Stimulated activated CD4-positive, alpha-beta T cell treated with anti-CD3 and anti-CD28 coated beads, Interleukin-1b, Interleukin-23, amount 100 ng/mL, for 1 hour (primary cell): ENCODE measurements around the gene OR1J1.

Source experiments
- DNase-seq, 2 donors: peaks; one replicate each; pipeline ENCODE4 v3.0.0-alpha.2; 2020; ENCODE audit warnings: low read depth in 2 of 2

OR1J1 gene, protein sequence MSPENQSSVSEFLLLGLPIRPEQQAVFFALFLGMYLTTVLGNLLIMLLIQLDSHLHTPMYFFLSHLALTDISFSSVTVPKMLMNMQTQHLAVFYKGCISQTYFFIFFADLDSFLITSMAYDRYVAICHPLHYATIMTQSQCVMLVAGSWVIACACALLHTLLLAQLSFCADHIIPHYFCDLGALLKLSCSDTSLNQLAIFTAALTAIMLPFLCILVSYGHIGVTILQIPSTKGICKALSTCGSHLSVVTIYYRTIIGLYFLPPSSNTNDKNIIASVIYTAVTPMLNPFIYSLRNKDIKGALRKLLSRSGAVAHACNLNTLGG

DNA sequence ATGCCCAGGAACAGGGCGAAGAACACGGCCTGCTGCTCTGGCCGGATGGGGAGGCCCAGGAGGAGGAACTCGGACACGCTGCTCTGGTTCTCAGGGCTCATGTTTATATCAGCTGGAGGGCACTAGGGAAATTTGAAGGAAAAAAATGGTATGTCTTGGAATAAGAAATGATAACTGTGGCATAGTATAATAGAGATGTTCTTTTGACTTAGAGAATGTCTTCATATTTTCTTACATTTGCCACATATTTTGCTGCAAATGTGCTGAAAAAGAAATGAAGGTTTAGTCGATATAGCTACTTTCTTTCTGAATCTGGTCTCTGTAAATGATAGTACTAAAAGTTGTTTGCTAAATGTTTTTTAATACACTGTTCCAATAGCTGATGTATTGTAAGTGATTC, at the start of gene OR1J1:
OR1J1 (minus strand) TSS at position 101 of the 400 bp plus-strand sequence; CDS start at position 101, 0 bp downstream.
- no peak for DNase-seq

DNA sequence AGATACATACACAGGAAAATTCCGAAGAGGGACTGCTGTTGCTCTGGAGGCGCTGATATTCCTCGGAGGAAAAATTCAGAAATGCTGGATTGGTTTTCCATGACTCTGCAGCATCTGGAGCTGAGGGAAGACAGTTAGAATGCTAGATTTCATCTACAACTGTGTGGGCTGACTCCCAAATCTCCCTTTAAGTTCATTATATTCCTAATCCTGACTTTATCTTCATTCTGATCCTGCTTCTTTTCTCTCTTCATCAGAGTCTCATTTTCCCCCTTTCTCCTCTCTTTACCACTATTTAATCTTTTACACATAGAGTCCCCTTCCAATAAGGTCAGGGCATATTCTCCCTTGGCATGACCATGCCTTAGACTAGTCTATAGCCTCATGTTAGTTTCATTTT, 49.5 kb upstream of the OR1J1 start, which contains the start of gene OR1N1:
OR1N1 (minus strand) TSS at position 101 of the 400 bp plus-strand sequence; CDS start at position 101, 0 bp downstream.
- DNase-seq, result no peak

DNA sequence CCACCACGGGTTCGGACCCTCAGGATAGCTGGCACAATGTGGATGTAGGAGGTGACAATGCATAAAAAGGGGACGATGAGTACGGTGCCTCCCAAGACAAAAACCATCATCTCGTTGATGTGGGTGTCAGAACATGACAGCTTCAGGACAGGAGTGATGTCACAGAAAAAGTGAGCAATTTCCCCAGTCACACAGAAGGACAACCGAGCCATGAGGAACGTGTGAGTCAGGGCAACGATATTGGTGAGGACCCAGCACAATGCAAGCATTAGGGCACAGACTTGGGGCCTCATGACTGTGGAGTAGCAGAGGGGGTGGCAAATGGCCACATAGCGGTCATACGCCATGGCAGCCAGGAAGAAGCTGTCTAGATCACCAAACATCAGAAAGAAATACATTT, 48.9 kb upstream of the OR1J1 start:
- DNase-seq, result no peak

DNA sequence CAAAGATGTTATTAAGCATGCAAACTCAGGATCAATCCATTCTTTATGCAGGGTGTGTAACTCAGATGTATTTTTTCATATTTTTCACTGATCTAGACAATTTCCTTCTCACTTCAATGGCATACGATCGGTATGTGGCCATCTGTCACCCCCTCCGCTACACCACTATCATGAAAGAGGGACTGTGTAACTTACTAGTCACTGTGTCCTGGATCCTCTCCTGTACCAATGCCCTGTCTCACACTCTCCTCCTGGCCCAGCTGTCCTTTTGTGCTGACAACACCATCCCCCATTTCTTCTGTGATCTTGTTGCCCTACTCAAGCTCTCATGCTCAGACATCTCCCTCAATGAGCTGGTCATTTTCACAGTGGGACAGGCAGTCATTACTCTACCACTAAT, 41.6 kb upstream of the OR1J1 start:
- DNase-seq, result no peak

DNA sequence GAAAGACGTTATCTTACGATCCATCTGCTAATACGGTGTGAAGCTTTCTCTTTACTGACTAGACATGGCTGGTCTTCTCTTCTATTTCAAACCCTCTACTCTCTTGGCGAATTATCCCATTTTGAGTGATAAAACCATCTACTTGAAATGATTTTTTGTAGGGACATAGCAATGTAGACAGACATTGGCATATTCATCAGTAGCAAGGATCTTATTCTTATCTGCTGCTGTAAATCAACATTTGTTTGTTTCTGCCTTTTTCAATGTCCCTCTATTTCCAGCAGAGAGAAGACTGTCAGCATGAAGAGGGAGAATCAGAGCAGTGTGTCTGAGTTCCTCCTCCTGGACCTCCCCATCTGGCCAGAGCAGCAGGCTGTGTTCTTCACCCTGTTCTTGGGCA, 41.1 kb upstream of the OR1J1 start, which contains the start of gene OR1J4:
OR1J4 (plus strand) TSS at position 301 of the 400 bp plus-strand sequence; CDS start at position 301, 0 bp downstream.
- no peak for DNase-seq

DNA sequence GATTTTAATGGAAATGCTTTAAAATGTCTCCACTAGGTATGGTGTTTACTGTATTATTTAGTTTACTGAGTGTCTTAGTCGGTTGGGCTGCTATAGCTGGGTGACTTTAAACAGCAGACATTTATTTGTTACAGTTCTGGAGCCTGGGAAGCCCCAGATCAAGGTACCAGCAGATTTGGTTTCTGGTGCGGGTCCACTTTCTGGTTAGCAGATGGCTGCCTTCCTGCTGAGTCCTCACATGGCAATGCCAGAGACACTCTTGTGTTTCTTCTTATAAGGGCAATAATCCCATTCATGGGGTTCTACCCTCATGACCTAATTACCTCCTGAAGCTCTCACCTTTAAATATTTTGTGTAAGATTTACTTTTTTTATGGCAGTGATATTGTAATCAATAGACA, 40.5 kb upstream of the OR1J1 start:
- no peak for DNase-seq

DNA sequence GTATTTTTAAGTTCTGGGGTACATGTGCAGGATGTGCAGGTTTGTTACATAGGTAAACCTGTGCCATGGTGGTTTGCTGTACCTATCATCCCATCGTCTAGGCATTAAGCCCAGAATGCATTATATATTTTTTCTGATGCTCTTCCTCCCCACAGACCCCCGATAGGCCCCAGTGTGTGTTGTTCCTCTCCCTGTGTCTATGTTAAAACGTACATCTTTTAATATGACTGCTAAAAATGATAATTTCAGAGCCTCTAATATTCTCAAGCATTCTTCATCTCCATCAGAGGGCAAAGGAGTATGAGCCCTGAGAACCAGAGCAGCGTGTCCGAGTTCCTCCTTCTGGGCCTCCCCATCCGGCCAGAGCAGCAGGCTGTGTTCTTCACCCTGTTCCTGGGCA, 32.8 kb upstream of the OR1J1 start, which contains the start of gene OR1J2:
OR1J2 (plus strand) TSS at position 301 of the 400 bp plus-strand sequence; CDS start at position 301, 0 bp downstream.
- no peak for DNase-seq

DNA sequence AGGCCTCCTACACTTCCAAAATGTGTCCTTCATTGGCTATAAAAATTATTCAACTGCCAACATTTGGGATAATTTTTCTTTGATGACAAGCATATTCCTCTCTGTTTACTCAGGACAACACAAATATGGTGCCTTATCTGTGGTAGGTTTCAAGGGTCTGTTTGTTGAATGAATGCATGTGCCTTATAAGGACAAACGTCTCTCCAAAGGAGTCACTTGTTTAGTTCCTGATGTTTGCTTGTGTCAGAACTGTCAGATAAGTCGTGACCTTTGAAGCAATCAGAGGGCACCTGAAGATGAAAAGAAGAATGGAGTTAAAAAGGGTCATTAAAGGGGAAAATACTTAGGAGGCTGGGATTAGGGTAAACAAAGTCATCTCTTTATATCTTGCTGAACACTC, 29.2 kb upstream of the OR1J1 start:
- no peak for DNase-seq

DNA sequence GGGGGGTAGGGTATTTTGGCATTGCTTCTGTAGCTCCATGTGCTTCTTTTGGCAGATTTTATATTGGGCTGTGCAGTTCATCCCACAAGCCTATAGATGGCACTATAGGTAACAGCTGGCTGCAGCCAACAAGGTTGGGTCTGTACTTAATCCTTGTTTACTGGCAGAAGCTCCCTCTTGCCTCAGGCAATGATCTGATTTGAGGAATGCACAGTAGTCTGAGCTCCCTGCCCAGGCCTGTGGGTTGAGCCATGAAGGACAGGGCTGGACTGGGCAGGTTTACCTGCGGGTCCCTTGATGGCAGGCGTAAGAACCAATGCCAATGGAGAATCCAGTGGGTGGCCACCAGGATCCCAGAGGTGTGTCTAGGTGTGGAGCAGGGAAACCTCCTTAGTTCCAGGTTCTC, 21.2 kb upstream of the OR1J1 start:
- DNase-seq, result no peak

DNA sequence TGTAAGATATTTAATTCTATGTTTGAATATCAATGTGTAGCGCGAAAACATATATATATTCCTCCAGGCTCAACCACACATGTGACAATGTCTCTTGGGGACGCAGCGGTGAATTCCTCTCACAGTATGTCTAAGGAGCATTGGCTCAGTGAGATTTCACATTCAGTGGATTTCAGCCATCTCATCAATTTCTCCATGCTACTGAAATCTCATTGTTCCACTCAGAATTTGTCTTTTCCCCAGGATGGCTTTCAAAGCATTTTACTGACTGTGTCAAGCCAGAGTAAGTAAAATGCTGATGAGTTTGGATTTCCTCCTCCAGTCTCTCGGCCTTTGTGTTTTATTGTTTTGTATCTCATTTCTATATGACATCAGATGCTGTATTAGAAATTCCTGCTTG, 1.3 kb upstream of the OR1J1 start:
- no peak for DNase-seq

DNA sequence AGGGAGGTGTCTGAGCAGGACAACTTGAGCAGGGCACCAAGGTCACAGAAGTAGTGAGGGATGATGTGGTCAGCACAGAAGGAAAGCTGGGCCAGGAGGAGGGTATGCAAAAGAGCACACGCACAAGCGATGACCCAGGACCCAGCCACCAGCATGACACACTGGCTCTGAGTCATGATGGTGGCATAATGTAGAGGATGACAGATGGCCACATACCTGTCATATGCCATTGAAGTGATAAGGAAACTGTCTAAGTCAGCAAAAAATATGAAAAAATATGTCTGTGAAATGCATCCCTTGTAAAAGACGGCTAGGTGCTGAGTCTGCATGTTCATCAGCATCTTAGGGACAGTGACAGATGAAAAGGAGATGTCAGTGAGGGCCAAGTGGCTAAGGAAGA, 380 bp downstream of the OR1J1 start:
- no peak for DNase-seq

DNA sequence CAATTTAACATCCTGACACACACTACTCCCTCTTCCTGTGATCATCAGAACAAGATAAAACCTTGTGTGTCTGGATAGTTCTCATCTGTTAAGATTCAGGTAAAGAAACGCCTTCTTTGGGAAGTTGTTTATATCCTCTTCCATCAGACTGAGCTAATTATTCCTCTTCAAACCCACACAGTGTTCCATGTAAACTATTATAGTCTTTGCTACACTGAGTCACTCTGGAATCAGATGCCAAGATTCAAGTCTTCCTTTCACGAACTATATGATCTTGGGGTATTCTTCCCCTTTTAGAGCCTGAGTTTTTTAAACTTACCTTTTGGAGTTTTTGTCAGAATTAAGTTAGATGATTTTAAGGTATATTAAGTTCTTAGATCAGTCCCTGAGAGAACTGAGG, 2.0 kb downstream of the OR1J1 start:
- no peak for DNase-seq

DNA sequence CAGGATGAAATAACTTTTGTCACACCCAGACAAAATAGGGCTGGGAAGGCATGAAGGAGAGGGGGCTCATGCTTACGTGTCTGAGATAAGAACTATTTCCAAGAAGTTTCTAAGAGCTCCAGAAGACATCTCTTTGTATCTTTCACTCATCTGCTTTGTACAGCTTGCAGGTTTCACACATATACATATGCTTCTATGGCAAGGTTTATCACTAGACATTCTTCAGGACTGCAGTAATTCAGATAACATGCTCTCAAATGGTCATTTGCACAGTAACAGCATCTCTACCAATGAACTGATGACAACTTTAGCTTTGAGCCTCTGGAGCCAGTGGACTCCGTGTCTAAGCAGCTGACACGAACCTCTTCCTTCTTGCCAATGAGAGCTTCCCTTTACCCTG, 3.2 kb downstream of the OR1J1 start:
- no peak for DNase-seq

DNA sequence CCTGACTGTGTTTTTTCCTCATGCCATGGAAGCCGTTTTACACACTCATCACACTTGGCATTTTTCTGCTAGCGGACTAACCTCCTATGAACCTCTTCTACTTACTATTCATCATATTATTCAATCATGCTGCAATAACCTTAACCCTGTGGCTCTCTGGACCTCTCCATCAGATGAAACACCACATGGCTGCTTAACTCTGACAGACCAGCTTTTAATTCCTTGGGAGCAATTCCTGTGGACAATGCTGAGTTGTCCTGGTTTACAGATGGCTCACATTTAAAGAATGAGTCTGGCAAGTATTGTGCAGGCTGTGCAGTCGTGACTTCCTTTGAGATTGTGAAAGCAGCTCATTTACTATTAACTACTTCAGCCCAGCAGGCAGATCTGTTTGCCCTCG, 9.0 kb downstream of the OR1J1 start:
- no peak for DNase-seq

DNA sequence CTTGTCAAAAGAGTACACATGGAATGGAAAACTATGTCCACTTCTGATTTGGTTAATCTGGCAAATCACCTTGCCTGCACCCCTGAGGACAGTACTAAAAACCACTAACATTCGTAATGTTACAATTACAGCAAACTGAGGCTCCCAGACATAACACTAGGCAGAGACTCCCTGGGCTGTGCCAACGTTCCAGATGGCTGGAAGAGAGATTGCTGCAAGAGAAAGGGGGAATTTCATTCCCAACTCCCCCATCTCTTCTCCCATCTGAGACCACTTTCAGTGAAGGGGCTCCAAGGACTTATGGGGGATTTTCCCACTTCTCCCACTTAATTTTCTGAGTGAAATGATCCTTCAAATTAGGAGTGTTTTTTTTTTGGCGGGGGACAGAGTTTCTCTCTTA, 11.3 kb downstream of the OR1J1 start:
- DNase-seq, result no peak

DNA sequence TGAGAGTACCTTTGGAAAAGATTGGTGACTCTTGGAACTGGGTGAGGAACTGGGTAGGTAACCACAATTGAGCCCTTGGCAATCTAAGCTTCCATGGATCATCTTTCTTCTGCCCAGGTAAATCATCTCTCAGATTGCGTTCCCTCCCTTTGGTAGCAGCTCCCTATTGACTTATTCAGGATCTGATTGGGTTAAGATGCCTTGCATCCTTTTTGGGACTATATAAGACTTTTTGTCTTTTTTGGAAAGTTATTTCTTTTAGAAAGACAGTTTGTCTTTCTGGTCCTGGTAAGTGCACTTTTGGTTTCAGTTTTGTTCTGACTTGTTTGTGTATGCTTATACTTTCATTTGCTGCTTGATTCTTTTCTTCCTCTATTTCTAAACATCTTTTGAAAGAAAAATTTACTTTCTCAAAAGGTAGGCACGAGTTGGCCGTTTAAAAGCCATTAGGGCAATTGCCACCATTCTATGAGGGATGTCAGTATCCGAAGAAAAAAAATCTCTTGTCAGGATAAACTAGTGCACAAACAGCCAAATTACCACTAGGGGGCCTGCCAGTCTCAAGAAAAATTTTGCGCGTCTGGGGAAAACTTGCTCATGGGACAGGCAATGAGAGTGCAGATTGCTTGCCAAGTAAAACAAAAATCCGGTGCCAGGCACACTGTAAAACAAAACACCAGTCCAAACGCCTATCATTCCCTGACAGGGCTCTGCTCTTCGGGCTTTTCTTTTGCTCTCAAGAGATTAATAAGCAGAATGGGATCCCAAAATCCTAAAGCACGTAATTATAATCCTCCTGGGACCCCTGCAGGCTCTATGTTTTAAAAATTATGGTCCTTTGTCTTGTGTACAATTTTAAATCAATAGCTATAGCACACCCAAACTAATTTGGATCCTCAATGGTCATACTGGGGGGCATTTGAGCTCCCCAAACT, 12.8 kb downstream of the OR1J1 start:
- DNase-seq, result peak; percentile 15 to 41

DNA sequence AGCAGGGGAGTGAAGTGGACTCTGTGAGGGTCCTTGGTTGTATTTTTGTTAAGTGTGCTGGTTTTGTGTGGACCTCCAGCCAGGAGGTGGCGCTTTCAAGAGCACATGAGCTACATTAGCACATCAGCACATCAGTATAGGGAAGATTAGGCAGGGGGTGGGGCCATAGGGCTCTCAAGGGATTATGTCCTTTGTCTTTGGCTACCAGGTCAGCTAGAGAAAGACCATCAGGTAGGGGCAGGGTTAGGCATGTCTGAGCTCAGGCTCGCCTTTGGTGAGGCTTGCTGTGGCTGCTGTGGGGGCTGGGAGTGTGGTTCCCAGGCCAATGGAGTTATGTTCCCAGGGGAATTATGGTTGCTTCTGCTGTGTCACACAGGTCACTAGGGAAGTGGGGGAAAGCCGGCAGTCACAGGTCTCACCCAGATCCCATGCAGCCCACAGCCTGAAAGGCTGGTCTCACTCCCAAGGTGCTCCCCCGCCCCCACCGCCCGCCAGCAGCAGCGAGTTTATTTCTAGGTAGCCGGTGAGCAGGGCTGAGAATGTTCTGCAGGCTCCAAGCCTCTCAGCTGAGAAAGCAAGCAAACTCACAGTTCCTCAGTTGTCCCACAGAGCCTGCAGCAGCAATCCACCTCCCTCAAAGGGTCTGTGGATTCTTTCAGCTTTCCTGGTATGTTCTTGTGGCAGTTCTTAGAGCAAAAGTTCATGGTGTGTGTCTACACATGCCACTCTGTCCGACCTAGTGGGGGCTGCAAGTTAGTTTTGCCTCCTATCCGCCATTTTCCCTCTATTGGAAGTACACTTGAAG, 13.7 kb downstream of the OR1J1 start:
- no peak for DNase-seq

DNA sequence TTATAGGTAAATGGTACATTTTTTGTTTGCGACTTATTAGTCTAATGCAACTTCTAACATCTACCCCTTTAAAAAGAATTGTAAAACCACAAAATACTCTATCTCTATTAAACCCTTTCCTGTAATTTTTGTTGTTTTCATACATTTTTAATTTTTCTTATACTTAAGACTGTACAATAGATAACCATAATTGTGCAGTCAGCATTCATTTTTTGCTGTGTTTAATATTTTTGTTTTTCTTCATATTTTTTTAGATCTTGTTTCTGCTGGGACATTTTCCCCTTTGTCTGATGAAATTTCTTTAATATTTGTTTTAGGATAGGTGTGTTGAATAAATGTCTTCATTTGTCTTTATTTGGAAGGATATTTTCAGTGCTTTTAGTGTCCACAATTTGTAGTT, 19.9 kb downstream of the OR1J1 start:
- DNase-seq, result no peak

DNA sequence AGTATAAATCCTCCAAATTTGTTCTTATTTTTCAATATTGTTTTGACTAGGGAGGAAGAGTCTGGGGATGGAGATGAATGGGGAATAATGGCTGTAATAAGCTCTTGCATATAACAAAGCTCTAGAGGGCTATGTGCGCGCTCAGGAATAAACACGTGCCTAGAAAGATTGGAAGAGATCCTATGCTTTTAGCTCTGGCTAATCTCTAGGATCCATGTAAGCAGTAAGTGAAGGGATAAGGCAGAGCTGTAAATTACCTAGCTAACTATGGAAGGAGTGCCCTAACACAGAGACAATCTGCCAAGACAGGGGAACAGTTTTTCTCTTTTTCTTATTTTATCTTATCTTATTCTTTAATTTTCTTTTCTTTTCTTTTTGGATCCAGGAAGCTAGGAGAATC, 21.6 kb downstream of the OR1J1 start:
- no peak for DNase-seq

DNA sequence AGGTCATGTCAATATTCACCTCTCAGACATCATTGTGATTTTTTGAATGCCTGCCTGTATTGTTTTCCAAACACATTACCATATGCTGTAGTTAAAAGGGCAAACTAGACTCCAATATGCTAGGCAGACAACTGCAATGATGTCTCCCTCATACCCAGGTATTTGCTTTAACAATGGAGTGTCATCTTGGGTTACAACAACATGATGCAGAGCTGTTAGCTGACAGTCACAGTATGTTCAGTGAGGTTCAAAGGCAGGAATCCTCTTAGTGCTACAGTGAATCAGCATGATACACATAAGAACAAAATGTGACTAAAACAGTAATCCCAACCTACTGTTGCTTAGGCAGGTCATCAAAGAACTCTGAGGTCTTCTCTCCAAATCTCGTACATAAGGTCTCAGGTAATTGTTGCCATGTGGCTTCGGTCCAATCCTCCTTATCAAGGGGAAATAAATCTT, 24.0 kb downstream of the OR1J1 start:
- no peak for DNase-seq

DNA sequence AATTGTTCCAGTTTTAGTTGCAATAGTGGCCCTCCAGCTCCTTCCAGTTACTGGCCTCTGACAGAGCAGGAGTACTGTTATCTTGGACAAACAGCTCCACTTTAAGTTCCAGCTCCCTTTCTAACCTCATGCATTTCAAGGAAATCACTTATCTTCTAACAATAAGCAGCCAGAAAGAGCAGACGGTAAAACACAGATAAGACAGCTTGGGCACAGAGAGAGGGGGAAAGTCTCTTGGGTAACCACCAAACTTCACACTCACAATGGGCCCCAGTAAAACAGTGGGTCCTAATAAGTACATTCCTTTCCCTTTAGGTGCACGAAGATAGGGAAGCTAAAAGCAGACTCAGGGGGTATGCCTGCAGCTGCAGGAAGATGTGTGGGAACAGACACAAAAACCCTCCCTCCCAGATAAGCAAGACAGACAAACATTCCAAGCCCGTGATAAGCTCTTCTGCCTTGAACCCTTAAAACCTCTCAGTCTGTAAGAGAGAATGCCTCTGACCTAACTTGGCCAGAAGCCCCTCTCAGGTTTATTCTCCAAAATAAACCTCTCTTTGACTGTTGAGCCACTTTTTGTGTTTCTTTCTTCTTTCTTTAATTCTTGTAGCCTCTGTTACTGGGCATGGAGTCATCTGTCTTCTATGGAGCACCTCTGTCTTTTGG, 30.8 kb downstream of the OR1J1 start:
- DNase-seq, result no peak
